GM12873 (cell line): ENCODE data around the gene FGF14.

Experiments
- CTCF ChIP-seq: IDR thresholded peaks from 2 replicates; pipeline ENCODE4 v1.5.1; 2012; ENCODE audit warnings: low read depth, mild to moderate bottlenecking, moderate library complexity, low read length, control low read depth; ENCODE audit not compliant: insufficient read depth; ENCODE audit errors: missing control alignments

FGF14 gene

GRCh38 chr13:101898676-101899075 is 503.2 kb downstream of the FGF14 start:
- no peak for TF ChIP-seq CTCF

- TF ChIP-seq CTCF: no peak
Measured at GRCh38 chr13:101896541-101896940, 505.3 kb downstream of the FGF14 start.

- TF ChIP-seq CTCF: no peak
Measured at GRCh38 chr13:101893021-101893420, 508.8 kb downstream of the FGF14 start.

GRCh38 chr13:101892296-101892695 is 509.6 kb downstream of the FGF14 start:
- no peak for TF ChIP-seq CTCF

GRCh38 chr13:101881593-101881992 is 520.3 kb downstream of the FGF14 start:
- TF ChIP-seq CTCF: no peak

GRCh38 chr13:101880581-101880980 is 521.3 kb downstream of the FGF14 start:
- no peak for TF ChIP-seq CTCF

GRCh38 chr13:101876951-101877350 is 524.9 kb downstream of the FGF14 start:
- TF ChIP-seq CTCF: no peak
